ENCODE results near the gene RGR. TPM values are rescaled to one million over a fixed set of nuclear protein-coding genes. Genes with fewer than 3 reads are reported as not detected.

RGR gene
- total RNA-seq, 1 experiment from 2014 or later, result not detected

DNA sequence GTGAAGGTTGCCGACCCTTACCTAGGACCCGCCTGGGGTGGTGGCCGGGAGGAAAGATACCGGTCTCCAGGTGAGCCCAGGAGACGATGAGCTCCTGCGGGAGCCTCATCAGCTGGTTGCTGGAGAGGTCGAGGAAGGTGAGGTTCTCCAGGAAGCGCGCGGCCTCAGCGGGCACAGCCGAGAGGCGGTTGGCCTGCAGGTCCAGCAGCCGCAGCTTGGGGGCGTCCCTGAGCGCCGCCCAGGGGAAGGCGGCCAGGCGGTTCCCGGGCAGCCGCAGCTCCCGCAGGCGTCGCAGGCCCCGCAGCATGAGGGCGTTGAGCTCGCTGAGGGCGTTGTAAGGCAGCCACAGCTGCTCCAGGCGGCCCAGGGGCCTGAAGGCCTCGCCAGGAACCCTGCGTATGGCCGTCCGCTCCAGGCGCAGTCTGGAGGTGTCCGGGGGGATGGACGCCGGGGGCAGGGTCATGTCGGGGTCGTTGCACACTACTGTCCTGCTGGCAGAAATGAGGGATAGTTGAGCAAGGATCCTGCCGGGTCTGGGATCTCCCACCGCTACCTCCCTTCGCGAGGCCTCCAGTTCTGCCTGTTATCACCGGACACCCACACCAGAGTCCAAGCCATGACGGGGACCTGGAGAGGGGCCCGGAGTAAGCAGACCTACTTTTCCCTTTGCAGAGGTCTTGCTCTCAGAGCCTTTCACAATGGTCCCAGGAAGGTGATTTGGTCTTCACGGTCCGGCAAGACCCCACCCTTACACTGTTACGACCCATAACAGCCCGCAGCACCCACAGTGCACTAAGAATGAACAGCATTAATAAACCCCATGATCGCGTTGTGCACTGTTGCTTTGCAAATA, 7.4 kb upstream of the RGR start (continued):
- TF ChIP-seq, protein P1, sequence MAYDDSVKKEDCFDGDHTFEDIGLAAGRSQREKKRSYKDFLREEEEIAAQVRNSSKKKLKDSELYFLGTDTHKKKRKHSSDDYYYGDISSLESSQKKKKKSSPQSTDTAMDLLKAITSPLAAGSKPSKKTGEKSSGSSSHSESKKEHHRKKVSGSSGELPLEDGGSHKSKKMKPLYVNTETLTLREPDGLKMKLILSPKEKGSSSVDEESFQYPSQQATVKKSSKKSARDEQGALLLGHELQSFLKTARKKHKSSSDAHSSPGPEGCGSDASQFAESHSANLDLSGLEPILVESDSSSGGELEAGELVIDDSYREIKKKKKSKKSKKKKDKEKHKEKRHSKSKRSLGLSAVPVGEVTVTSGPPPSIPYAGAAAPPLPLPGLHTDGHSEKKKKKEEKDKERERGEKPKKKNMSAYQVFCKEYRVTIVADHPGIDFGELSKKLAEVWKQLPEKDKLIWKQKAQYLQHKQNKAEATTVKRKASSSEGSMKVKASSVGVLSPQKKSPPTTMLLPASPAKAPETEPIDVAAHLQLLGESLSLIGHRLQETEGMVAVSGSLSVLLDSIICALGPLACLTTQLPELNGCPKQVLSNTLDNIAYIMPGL (CRISPR knock-in tag; IDR thresholded peaks at IDR 0.05), result peak; percentile 83
- no peak for TF ChIP-seq OVOL2 (CRISPR knock-in tag; IDR thresholded peaks at IDR 0.05; ENCODE audit: borderline replicate concordance)
- peak; percentile 50; the same call in 1 of the 2 replicates for TF ChIP-seq ZNF219 (CRISPR knock-in tag; IDR thresholded peaks at IDR 0.05; ENCODE audit: borderline replicate concordance)
- TF ChIP-seq ARID4B (CRISPR knock-in tag; IDR thresholded peaks at IDR 0.05; ENCODE audit: borderline replicate concordance), result peak; percentile 87; the same call in 1 of the 2 replicates
- peak; percentile 60; the same call in 1 of the 2 replicates for TF ChIP-seq ESRRA (CRISPR knock-in tag; IDR thresholded peaks at IDR 0.05; ENCODE audit: borderline replicate concordance)
- TF ChIP-seq AFF4 (CRISPR knock-in tag; IDR thresholded peaks at IDR 0.05; ENCODE audit: borderline replicate concordance), result 0 out of 2 replicates have a peak, but pooled peaks have one; percentile 65
- TF ChIP-seq SMAD4 (CRISPR knock-in tag; IDR thresholded peaks at IDR 0.05), result no peak
- peak; percentile 57; the same call in 1 of the 2 replicates for TF ChIP-seq TCF7 (CRISPR knock-in tag; IDR thresholded peaks at IDR 0.05; ENCODE audit: low read depth)
- TF ChIP-seq, protein P2, sequence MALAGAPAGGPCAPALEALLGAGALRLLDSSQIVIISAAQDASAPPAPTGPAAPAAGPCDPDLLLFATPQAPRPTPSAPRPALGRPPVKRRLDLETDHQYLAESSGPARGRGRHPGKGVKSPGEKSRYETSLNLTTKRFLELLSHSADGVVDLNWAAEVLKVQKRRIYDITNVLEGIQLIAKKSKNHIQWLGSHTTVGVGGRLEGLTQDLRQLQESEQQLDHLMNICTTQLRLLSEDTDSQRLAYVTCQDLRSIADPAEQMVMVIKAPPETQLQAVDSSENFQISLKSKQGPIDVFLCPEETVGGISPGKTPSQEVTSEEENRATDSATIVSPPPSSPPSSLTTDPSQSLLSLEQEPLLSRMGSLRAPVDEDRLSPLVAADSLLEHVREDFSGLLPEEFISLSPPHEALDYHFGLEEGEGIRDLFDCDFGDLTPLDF (CRISPR knock-in tag; IDR thresholded peaks at IDR 0.05), result peak; percentile 90; the same call in 1 of the 2 replicates
- peak; percentile 100 for TF ChIP-seq MAX (CRISPR knock-in tag; IDR thresholded peaks at IDR 0.05)
- 0 out of 2 replicates have a peak, but pooled peaks have one; percentile 57 for TF ChIP-seq ZNF317 (CRISPR knock-in tag; IDR thresholded peaks at IDR 0.05; ENCODE audit: borderline replicate concordance, low read depth)
- no peak for TF ChIP-seq IRF1 (CRISPR knock-in tag; IDR thresholded peaks at IDR 0.05)
- no peak for TF ChIP-seq NFYB (CRISPR knock-in tag; conservative IDR thresholded peaks at IDR 0.05; ENCODE audit: low read depth)
- TF ChIP-seq TEAD1 (CRISPR knock-in tag; IDR thresholded peaks at IDR 0.05), result peak; percentile 90
- no peak for TF ChIP-seq ZNF121 (CRISPR knock-in tag; IDR thresholded peaks at IDR 0.05)
- no peak for TF ChIP-seq ZNF532 (CRISPR knock-in tag; IDR thresholded peaks at IDR 0.05; ENCODE audit: borderline replicate concordance)
- TF ChIP-seq ZNF232 (CRISPR knock-in tag; IDR thresholded peaks at IDR 0.05), result 0 out of 2 replicates have a peak, but pooled peaks have one; percentile 63
- TF ChIP-seq, protein P3, sequence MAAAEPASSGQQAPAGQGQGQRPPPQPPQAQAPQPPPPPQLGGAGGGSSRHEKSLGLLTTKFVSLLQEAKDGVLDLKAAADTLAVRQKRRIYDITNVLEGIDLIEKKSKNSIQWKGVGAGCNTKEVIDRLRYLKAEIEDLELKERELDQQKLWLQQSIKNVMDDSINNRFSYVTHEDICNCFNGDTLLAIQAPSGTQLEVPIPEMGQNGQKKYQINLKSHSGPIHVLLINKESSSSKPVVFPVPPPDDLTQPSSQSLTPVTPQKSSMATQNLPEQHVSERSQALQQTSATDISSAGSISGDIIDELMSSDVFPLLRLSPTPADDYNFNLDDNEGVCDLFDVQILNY (CRISPR knock-in tag; IDR thresholded peaks at IDR 0.05), result peak; percentile 89
- no peak for TF ChIP-seq PRRX2 (CRISPR knock-in tag; IDR thresholded peaks at IDR 0.05)

All from WTC11 (cell line).